GM23248 (cell line): Measurements from ENCODE around the gene MCRS1. TPM values are rescaled to one million over a fixed set of nuclear protein-coding genes. Genes with fewer than 3 reads are reported as not detected.

ENCODE experiments used
- DNase-seq: peaks from one replicate; pipeline ENCODE4 v3.0.0-alpha.2; 2015
- H2AFZ ChIP-seq: fragments of 200-600 bp; sonication (generic); 2 replicates; pipeline ENCODE4 v1.6.1; 2016; ENCODE audit warnings: antibody characterized with exemption
- H3F3A ChIP-seq: fragments of 200-600 bp; sonication (generic); 2 replicates; pipeline ENCODE4 v1.6.1; 2016; ENCODE audit warnings: mild to moderate bottlenecking, antibody characterized with exemption, mixed run types; ENCODE audit not compliant: insufficient read depth
- H3K27ac ChIP-seq: fragments of 200-600 bp; sonication (generic); 2 replicates; pipeline ENCODE4 v1.5.1; 2016; ENCODE audit warnings: mild to moderate bottlenecking
- H3K27me3 ChIP-seq: fragments of 200-600 bp; sonication (generic); replicated peaks from 2 replicates; pipeline ENCODE4 v1.6.1; 2016; ENCODE audit warnings: mild to moderate bottlenecking; ENCODE audit not compliant: insufficient read depth
- H3K36me3 ChIP-seq: fragments of 200-600 bp; sonication (generic); 2 replicates; pipeline ENCODE4 v1.6.1; 2016; ENCODE audit warnings: low read depth, mild to moderate bottlenecking
- H3K4me1 ChIP-seq: fragments of 200-600 bp; sonication (generic); 2 replicates; pipeline ENCODE4 v1.6.1; 2016; ENCODE audit warnings: mild to moderate bottlenecking; ENCODE audit not compliant: insufficient read depth
- H3K4me2 ChIP-seq: fragments of 200-600 bp; sonication (generic); one replicate; pipeline ENCODE4 v1.6.1; 2016; ENCODE audit warnings: mild to moderate bottlenecking; ENCODE audit not compliant: unreplicated experiment
- H3K4me3 ChIP-seq: fragments of 200-600 bp; sonication (generic); 2 replicates; pipeline ENCODE4 v1.5.1; 2016; ENCODE audit warnings: mild to moderate bottlenecking
- H3K79me2 ChIP-seq: fragments of 200-600 bp; sonication (generic); 2 replicates; pipeline ENCODE4 v1.6.1; 2016; ENCODE audit warnings: mild to moderate bottlenecking; ENCODE audit not compliant: insufficient read depth
- H3K9ac ChIP-seq: fragments of 200-600 bp; sonication (generic); 2 replicates; pipeline ENCODE4 v1.6.1; 2016; ENCODE audit warnings: mild to moderate bottlenecking
- H3K9me2 ChIP-seq: fragments of 200-600 bp; sonication (generic); 2 replicates; pipeline ENCODE4 v1.6.1; 2016; ENCODE audit warnings: mixed run types, mild to moderate bottlenecking, moderate library complexity; ENCODE audit not compliant: insufficient read depth
- H3K9me3 ChIP-seq: fragments of 200-600 bp; sonication (generic); one replicate; pipeline ENCODE4 v1.6.1; 2017; ENCODE audit warnings: low read depth
- H4K20me1 ChIP-seq: fragments of 200-600 bp; sonication (generic); 2 replicates; pipeline ENCODE4 v1.6.0; 2016; ENCODE audit not compliant: insufficient read depth
- EZH2 ChIP-seq: fragments of 200-600 bp; sonication (generic); IDR thresholded peaks from 2 replicates; pipeline ENCODE4 v1.6.1; 2018; ENCODE audit warnings: antibody characterized with exemption, mild to moderate bottlenecking; ENCODE audit not compliant: insufficient read depth, poor library complexity, severe bottlenecking
- EZH2phosphoT487 ChIP-seq: fragments of 200-600 bp; sonication (generic); IDR thresholded peaks from 2 replicates; pipeline ENCODE4 v1.6.1; 2018; ENCODE audit warnings: antibody characterized with exemption, moderate library complexity, mild to moderate bottlenecking, low read depth; ENCODE audit not compliant: insufficient read depth
- WGBS, 2 experiments: methylation state at CpG; one replicate each; pipeline ENCODE4 v1.1.6; 2015 to 2017; ENCODE audit warnings: low lambda C conversion rate in 2 of 2, low coverage in 1 of 2; ENCODE audit errors: missing lambda C conversion rate in 2 of 2; 5-methylcytosine and 5-hydroxymethylcytosine counted together
- in situ Hi-C: fragments of 300-500 bp; cut with MboI; formaldehyde crosslinking; loops from 2 replicates; pipeline ENCODE4 v1.15.0; 2020
- polyA plus RNA-seq: library from polyadenylated mRNA; unstranded; fragments of >200 nt; fragmentation: Nextera tagmentation; extraction: Ambion mirVana; gene quantifications from 2 replicates; pipeline ENCODE4 v1.2.1, GENCODE V29; 2016
- total RNA-seq: library from RNA; depleted of rRNA; stranded (reverse); fragments of >200 nt; shearing (Covaris generic); gene quantifications from 2 replicates; pipeline ENCODE4 v1.2.3, GENCODE V29; 2014

MCRS1 gene
- total and polyA plus RNA-seq, 2 experiments from 2014 or later = 54.9 to 64.2 TPM

GRCh38 chr12:49550693-49551252 lies 17.2 kb downstream of the MCRS1 start:
- in situ Hi-C loops = no loop called here
- TF ChIP-seq EZH2 (no peak), EZH2phosphoT487 (no peak)
- 85 to 90% methylated on average over 6 of the region's 6 CpGs for WGBS, 2 experiments
- no peak overlapping the region for H3K9ac ChIP-seq
- no peaks in the 10 kb centered on the region for H3K4me1 ChIP-seq
- no peaks in the 10 kb centered on the region for H4K20me1 ChIP-seq
- H3K4me2 ChIP-seq = no peak overlapping the region
- H3K27me3 ChIP-seq = peaks cover 22% of the 10 kb centered on the region; the same call in 1 of the 2 replicates
- DNase-seq = no peak
- H3K9me2 ChIP-seq = no peaks in the 10 kb centered on the region
- H3K79me2 ChIP-seq = no peaks in the 10 kb centered on the region
- no peak overlapping the region for H3K27ac ChIP-seq
- no peak overlapping the region for H3K4me3 ChIP-seq
- H3F3A ChIP-seq = no peaks in the 10 kb centered on the region
- H3K9me3 ChIP-seq = no peaks in the 10 kb centered on the region
- H2AFZ ChIP-seq = no peak overlapping the region
- no peaks in the 10 kb centered on the region for H3K36me3 ChIP-seq

- Histone ChIP-seq H3K27ac (no peak overlapping the region), H3K9me2 (no peaks in the 10 kb centered on the region), H3K36me3 (no peaks in the 10 kb centered on the region), H4K20me1 (no peaks in the 10 kb centered on the region), H3K9me3 (no peaks in the 10 kb centered on the region), H3K4me2 (no peak overlapping the region), H3F3A (no peaks in the 10 kb centered on the region), H3K4me3 (no peak overlapping the region), H3K79me2 (no peaks in the 10 kb centered on the region), H3K9ac (no peak overlapping the region), H3K27me3 (peaks cover 22% of the 10 kb centered on the region), H3K4me1 (no peaks in the 10 kb centered on the region), H2AFZ (no peak overlapping the region)
- no peak for DNase-seq
- WGBS, 2 experiments = 85 to 86% methylated on average over 27 to 28 of the region's 28 CpGs
- in situ Hi-C loops = no loop called here
- TF ChIP-seq EZH2 = no peak
- no peak for TF ChIP-seq EZH2phosphoT487
Observed at GRCh38 chr12:49549735-49550692, 17.9 kb downstream of the MCRS1 start.

GRCh38 chr12:49548822-49549648 lies 18.9 kb downstream of the MCRS1 start:
- DNase-seq = peak; percentile 48
- Histone ChIP-seq H3K27me3 (peaks cover 22% of the 10 kb centered on the region), H3K9me3 (no peaks in the 10 kb centered on the region), H3K4me3 (peak overlapping the region; percentile 46), H3K4me1 (no peaks in the 10 kb centered on the region), H3F3A (no peaks in the 10 kb centered on the region), H3K27ac (no peak overlapping the region), H4K20me1 (no peaks in the 10 kb centered on the region), H3K4me2 (peak overlapping the region; percentile 25), H2AFZ (peak overlapping the region; percentile 63), H3K9ac (no peak overlapping the region), H3K9me2 (no peaks in the 10 kb centered on the region), H3K79me2 (no peaks in the 10 kb centered on the region), H3K36me3 (no peaks in the 10 kb centered on the region)
- TF ChIP-seq EZH2 = no peak
- no peak for TF ChIP-seq EZH2phosphoT487
- 13 to 15% methylated on average over 60 to 63 of the region's 70 CpGs for WGBS, 2 experiments
- in situ Hi-C loops = no loop called here

- in situ Hi-C loops = no loop called here
- no peaks in the 10 kb centered on the region for H3F3A ChIP-seq
- peaks cover 22% of the 10 kb centered on the region for H3K27me3 ChIP-seq
- H3K4me2 ChIP-seq = peak overlapping the region; percentile 25
- 33 to 40% methylated on average over 4 to 8 of the region's 8 CpGs for WGBS, 2 experiments
- H4K20me1 ChIP-seq = no peaks in the 10 kb centered on the region
- no peaks in the 10 kb centered on the region for H3K9me3 ChIP-seq
- no peaks in the 10 kb centered on the region for H3K79me2 ChIP-seq
- H3K9ac ChIP-seq = no peak overlapping the region
- H2AFZ ChIP-seq = peak overlapping the region; percentile 63
- no peak for DNase-seq
- no peak overlapping the region for H3K27ac ChIP-seq
- no peaks in the 10 kb centered on the region for H3K36me3 ChIP-seq
- H3K4me1 ChIP-seq = no peaks in the 10 kb centered on the region
- H3K9me2 ChIP-seq = no peaks in the 10 kb centered on the region
- H3K4me3 ChIP-seq = 0 out of 2 replicates have a peak overlapping the region, but pooled peaks have one; percentile 46
- TF ChIP-seq EZH2 = no peak
- no peak for TF ChIP-seq EZH2phosphoT487
Observed at GRCh38 chr12:49548481-49548821, 19.5 kb downstream of the MCRS1 start.
